Ascending aorta (tissue), 2 donors: ENCODE data around the gene FBXO8. TPM values are rescaled to one million over a fixed set of nuclear protein-coding genes. Genes with fewer than 3 reads are reported as not detected.

Source experiments
- DNase-seq, 2 donors: peaks; one replicate each; pipeline ENCODE4 v3.0.0-alpha.2; 2019; ENCODE audit warnings: low spot score in 2 of 2
- H3K27ac ChIP-seq, 2 donors: fragments of 200-600 bp; sonication (generic); one replicate each; pipeline ENCODE4 v1.5.1; 2016 to 2017; ENCODE audit warnings: mild to moderate bottlenecking in 1 of 2
- H3K27me3 ChIP-seq: fragments of 200-600 bp; sonication (generic); one replicate; pipeline ENCODE4 v1.5.1; 2017
- H3K36me3 ChIP-seq, 2 donors: fragments of 200-600 bp; sonication (generic); one replicate each; pipeline ENCODE4 v1.5.1; 2016
- H3K4me1 ChIP-seq, 2 donors: fragments of 200-600 bp; sonication (generic); one replicate each; pipeline ENCODE4 v1.5.1; 2016 to 2017; ENCODE audit warnings: mild to moderate bottlenecking in 1 of 2
- H3K4me3 ChIP-seq, 2 donors: fragments of 200-600 bp; sonication (generic); one replicate each; pipeline ENCODE4 v1.5.1; 2016 to 2017; ENCODE audit warnings: mild to moderate bottlenecking in 1 of 2
- H3K9me3 ChIP-seq, 2 donors: fragments of 200-600 bp; sonication (generic); one replicate each; pipeline ENCODE4 v1.5.1; 2016
- intact Hi-C: fragments of 100-400 bp; cut with DNase I; formaldehyde crosslinking; loops from one replicate; pipeline ENCODE4 v1.15.1; 2023
- total RNA-seq: library from RNA; depleted of rRNA; stranded (reverse); fragments of >200 nt; gene quantifications from one replicate; pipeline ENCODE4 v1.1.0, GENCODE V29; 2016
- TF ChIP-seq, protein P1 (sequence below), 3 experiments: fragments of 200-600 bp in 2 of 3; fragments of 450-650 bp in 1 of 3; sonication (generic) in 2 of 3; IDR thresholded peaks; one replicate each; pipeline ENCODE4 v1.5.1; 2016 to 2019; ENCODE audit warnings: antibody characterized with exemption in 3 of 3, mild to moderate bottlenecking in 1 of 3, moderate library complexity in 1 of 3

FBXO8 gene, protein sequence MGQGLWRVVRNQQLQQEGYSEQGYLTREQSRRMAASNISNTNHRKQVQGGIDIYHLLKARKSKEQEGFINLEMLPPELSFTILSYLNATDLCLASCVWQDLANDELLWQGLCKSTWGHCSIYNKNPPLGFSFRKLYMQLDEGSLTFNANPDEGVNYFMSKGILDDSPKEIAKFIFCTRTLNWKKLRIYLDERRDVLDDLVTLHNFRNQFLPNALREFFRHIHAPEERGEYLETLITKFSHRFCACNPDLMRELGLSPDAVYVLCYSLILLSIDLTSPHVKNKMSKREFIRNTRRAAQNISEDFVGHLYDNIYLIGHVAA
- total RNA-seq: 15.5 TPM

DNA sequence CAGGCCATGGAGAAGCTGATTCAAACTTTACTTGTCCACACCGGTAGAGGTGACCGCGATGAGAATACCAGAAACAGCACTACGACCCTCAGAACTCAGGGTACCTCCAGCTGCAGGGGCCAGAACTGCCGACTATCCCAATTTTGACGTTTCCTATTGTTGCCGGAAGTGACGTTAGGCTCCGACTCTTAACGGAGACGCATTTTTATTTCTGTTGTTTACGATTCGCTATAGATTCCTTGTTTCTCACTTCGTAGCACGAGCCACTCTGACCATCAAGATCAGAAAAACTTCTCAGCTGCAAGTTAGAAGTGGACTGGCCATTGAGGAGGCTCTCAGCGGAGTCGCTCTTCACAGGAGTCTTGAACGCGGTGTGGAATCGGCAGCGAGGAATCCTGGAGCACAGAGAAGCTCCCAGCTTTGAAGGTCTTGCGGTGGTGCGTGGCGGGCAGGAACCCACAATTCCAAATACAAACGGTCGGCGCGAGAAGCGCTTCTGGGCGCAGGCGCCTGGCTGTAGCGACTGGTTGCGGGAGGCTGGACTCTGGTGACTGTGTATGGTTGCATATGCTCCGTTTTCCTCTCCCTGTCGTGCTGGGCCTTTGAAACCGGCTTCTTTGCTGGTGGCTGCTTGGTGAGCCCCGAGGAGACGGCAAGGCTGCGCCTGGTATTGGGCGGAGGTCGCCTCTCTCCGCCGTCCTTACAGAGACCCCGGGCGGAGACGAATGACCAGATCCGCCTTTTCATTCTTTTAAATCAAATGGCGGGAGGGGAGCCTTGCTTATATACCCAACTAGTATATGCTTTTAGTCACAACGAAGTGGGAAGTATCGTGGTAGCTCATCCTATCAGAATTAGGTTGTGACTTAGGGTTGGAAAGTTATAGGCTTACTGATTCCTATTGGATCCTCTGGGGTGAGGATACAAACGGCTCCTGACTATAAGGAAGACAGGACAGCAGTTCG lies at the start of gene FBXO8, which contains the start of gene CEP44:
FBXO8 (minus strand) TSS at position 161 of the 965 bp plus-strand sequence. CDS start 20,575 bp downstream, outside the sequence.
CEP44 (plus strand) TSS at position 405 of the 965 bp plus-strand sequence. CDS start 15,211 bp downstream, outside the sequence.
- peak; percentile 10 to 77 for DNase-seq
- TF ChIP-seq, protein P1, sequence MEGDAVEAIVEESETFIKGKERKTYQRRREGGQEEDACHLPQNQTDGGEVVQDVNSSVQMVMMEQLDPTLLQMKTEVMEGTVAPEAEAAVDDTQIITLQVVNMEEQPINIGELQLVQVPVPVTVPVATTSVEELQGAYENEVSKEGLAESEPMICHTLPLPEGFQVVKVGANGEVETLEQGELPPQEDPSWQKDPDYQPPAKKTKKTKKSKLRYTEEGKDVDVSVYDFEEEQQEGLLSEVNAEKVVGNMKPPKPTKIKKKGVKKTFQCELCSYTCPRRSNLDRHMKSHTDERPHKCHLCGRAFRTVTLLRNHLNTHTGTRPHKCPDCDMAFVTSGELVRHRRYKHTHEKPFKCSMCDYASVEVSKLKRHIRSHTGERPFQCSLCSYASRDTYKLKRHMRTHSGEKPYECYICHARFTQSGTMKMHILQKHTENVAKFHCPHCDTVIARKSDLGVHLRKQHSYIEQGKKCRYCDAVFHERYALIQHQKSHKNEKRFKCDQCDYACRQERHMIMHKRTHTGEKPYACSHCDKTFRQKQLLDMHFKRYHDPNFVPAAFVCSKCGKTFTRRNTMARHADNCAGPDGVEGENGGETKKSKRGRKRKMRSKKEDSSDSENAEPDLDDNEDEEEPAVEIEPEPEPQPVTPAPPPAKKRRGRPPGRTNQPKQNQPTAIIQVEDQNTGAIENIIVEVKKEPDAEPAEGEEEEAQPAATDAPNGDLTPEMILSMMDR (IDR thresholded peaks at IDR 0.05): no peak
- intact Hi-C loops: loop anchor here (1.0 to 10.0 kb wide), 4 partner anchors 779 to 1781 kb away; partner anchors contain the start of genes GALNT7, SAP30 and WDR17
- H3K9me3 ChIP-seq: no peaks in the 10 kb centered on the region
- H3K27me3 ChIP-seq: no peaks in the 10 kb centered on the region
- H3K4me1 ChIP-seq: peaks cover 0 to 13% of the 10 kb centered on the region in 2 donors
- H3K4me3 ChIP-seq: peak within 1 kb of the TSS; percentile 84 to 96
- peak within 1 kb of the TSS; percentile 96 to 98 for H3K27ac ChIP-seq
- H3K36me3 ChIP-seq: no peaks in the 10 kb centered on the region

DNA sequence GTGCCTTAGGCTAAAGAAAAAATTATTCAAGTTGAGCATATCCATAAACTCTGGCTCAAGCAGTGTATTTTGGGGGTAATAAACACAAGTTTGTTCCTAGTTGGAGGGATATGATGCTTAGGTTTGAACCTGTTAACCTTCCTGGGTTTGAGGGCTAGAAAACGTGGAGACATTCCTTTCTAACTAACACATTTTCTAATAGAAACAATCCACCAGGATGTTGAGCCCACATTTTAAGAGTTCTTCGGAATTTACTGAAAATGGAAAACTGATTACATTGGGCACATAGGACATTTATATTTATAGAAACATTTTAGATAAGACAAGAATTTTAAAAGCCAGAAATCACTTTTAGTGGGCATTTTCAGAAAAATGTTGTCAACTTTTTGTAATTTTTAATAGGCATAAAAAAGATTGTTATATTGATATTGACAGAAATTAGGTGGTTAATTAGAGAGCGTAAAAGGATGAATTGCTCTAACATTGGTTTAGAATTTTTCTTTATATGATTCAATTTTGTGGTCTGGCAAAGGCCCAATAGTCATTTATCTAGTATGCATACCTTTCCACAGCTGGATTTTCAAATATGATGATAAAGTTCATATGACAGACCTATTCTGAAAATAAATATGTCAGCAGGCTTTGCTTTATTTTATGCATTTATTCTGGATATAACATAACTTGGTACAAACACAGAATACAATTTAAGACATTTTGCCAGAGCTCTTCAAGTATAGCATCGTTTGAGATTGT lies 49.5 kb upstream of the FBXO8 start:
- TF ChIP-seq, protein P1 (IDR thresholded peaks at IDR 0.05): no peak
- H3K27ac ChIP-seq: no peak overlapping the region
- intact Hi-C loops: no loop called here

DNA sequence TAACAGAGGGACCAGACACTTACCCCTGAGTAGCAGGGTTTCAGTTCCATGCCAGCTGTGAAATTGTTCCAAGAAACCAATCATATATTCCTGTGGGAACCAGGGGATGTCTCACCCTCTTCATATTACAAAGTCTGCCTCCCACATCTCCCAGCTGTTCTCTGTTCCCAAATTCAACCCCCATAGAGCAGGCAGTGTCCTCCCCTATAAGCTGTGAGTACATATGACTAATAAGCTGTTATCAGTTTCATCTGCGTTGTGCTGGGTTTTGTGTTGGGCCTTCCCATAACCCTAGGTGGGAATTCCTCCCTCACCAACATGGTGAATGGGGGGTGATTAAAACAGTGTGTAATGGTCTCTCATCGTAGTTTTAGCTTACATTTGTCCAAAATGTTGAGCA lies 41.3 kb upstream of the FBXO8 start:
- H3K27me3 ChIP-seq: no peaks in the 10 kb centered on the region
- TF ChIP-seq, protein P1 (IDR thresholded peaks at IDR 0.05): no peak
- H3K9me3 ChIP-seq: no peaks in the 10 kb centered on the region
- intact Hi-C loops: no loop called here
- no peak for DNase-seq
- peaks cover 0 to 5% of the 10 kb centered on the region in 2 donors for H3K36me3 ChIP-seq
- no peak overlapping the region for H3K4me3 ChIP-seq
- H3K27ac ChIP-seq: no peak overlapping the region
- no peaks in the 10 kb centered on the region for H3K4me1 ChIP-seq

More for the DNA sequence above, 49.5 kb upstream of the FBXO8 start:
- Histone ChIP-seq H3K27me3 (no peaks in the 10 kb centered on the region), H3K36me3 (no peaks in the 10 kb centered on the region), H3K9me3 (no peaks in the 10 kb centered on the region), H3K4me3 (no peak overlapping the region), H3K4me1 (peaks cover 0 to 3% of the 10 kb centered on the region in 2 donors)
- DNase-seq: no peak

DNA sequence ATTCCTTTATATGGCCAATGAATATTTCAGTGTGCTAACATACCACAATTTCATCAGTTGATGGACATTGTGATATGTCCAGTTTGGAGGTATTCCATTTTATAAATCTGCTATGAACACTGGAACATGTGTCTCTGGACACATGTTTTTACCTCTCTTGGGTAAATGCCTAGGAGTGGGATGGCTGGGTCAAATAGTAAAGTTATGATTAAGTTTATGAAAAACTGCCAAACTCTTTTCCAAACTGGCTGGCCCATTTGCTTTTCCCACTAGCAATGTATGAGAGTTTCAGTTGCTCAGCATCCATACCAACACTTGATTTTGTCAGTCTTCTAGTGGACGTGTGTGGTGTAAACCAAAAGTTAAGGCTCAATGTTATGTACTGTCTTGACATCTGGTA lies 40.8 kb upstream of the FBXO8 start:
- no peaks in the 10 kb centered on the region for H3K27me3 ChIP-seq
- H3K4me1 ChIP-seq: no peaks in the 10 kb centered on the region
- no peak overlapping the region for H3K4me3 ChIP-seq
- intact Hi-C loops: no loop called here
- peaks cover 0 to 5% of the 10 kb centered on the region in 2 donors for H3K36me3 ChIP-seq
- H3K27ac ChIP-seq: no peak overlapping the region
- no peak for DNase-seq
- no peaks in the 10 kb centered on the region for H3K9me3 ChIP-seq
- TF ChIP-seq, protein P1 (IDR thresholded peaks at IDR 0.05): no peak
